Diencephalon (tissue), 1 donor: ENCODE data around the gene NOP58. TPM values are rescaled to one million over a fixed set of nuclear protein-coding genes. Genes with fewer than 3 reads are reported as not detected.

ENCODE experiments used
- small RNA-seq: library from RNA; depleted of rRNA; stranded (forward); fragments of <200 nt; gene quantifications from one replicate; pipeline ENCODE3, GENCODE V24; 2014
- total RNA-seq: library from RNA; depleted of rRNA; stranded (reverse); fragments of >200 nt; gene quantifications from one replicate; pipeline ENCODE4 v1.2.3, GENCODE V29; 2014

The NOP58 gene, protein sequence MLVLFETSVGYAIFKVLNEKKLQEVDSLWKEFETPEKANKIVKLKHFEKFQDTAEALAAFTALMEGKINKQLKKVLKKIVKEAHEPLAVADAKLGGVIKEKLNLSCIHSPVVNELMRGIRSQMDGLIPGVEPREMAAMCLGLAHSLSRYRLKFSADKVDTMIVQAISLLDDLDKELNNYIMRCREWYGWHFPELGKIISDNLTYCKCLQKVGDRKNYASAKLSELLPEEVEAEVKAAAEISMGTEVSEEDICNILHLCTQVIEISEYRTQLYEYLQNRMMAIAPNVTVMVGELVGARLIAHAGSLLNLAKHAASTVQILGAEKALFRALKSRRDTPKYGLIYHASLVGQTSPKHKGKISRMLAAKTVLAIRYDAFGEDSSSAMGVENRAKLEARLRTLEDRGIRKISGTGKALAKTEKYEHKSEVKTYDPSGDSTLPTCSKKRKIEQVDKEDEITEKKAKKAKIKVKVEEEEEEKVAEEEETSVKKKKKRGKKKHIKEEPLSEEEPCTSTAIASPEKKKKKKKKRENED
- 57.9 TPM for total RNA-seq

GRCh38 chr2:202265467-202266277 lies at the start of gene NOP58:
Gene NOP58, plus strand, starts transcription at chr2:202265763. Its CDS starts 179 bp downstream, at chr2:202265942.

GRCh38 chr2:202238234-202239197 lies 27.0 kb upstream of the NOP58 start, which contains the start of gene SUMO1:
Gene SUMO1, minus strand, starts transcription at chr2:202238597. Its CDS starts 146 bp downstream, at chr2:202238451.

Small RNAs within 50 kb of the gene (small RNA-seq; reads per million reads assigned to genes)
- gene AC079354.2 (not detected), gene RF00575 (not detected), gene RN7SL753P (not detected), gene SNORD11 (4.9 reads per million, percentile 91 among the genes with 10 or more reads in this experiment), gene SNORD11B (9.2 reads per million, percentile 93 among the genes with 10 or more reads in this experiment), gene SNORD70 (92.3 reads per million, percentile 97 among the genes with 10 or more reads in this experiment)

Other genes with a start within 250 kb of the NOP58 start
- 7.4 TPM for gene FZD7, start 231.9 kb upstream of the NOP58 start, total RNA-seq
- gene KIAA2012, start 192.5 kb upstream of the NOP58 start, total RNA-seq = 2.5 TPM
- gene SUMO1, start 27.2 kb upstream of the NOP58 start, total RNA-seq = 149 TPM
- 97.6 TPM for gene BMPR2, start 110.6 kb downstream of the NOP58 start, total RNA-seq